Esophagus squamous epithelium (tissue), 4 donors: Measurements from ENCODE around the gene JAZF1.

Source experiments
- POLR2A ChIP-seq, 4 donors: fragments of 450-650 bp; IDR thresholded peaks; one replicate each; pipeline ENCODE4 v1.6.1; 2017; ENCODE audit warnings: antibody characterized with exemption in 4 of 4, mild to moderate bottlenecking in 4 of 4, moderate library complexity in 3 of 4
- TF ChIP-seq, protein P1 (sequence below), 6 experiments: fragments of 450-650 bp in 4 of 6; fragments of 200-600 bp in 2 of 6; sonication (generic) in 2 of 6; IDR thresholded peaks; one replicate each; pipeline ENCODE4 v1.5.1; 2016 to 2019; ENCODE audit warnings: antibody characterized with exemption in 6 of 6, mild to moderate bottlenecking in 4 of 6, moderate library complexity in 4 of 6

DNA sequence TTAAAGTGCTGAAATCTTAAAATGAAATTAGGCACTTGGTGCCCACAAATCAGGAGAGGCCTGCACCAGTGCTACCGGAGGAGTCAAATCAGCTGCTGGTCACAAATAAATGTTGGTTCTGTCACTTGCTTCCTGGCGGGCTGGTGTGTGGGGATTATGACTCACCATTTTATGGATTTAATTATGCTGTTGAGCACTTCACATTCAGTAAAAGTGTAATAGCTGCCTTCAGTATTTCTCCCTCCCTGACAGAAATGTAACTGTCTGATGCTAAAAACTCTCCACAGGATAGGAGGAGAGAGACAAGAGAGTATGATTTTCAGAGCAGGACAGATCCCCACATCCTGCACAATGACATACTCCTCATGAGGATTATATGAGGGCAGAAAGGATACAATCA is 186.0 kb downstream of the JAZF1 start:
- TF ChIP-seq, protein P1, sequence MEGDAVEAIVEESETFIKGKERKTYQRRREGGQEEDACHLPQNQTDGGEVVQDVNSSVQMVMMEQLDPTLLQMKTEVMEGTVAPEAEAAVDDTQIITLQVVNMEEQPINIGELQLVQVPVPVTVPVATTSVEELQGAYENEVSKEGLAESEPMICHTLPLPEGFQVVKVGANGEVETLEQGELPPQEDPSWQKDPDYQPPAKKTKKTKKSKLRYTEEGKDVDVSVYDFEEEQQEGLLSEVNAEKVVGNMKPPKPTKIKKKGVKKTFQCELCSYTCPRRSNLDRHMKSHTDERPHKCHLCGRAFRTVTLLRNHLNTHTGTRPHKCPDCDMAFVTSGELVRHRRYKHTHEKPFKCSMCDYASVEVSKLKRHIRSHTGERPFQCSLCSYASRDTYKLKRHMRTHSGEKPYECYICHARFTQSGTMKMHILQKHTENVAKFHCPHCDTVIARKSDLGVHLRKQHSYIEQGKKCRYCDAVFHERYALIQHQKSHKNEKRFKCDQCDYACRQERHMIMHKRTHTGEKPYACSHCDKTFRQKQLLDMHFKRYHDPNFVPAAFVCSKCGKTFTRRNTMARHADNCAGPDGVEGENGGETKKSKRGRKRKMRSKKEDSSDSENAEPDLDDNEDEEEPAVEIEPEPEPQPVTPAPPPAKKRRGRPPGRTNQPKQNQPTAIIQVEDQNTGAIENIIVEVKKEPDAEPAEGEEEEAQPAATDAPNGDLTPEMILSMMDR (IDR thresholded peaks at IDR 0.05): no peak
- no peak for TF ChIP-seq POLR2A (IDR thresholded peaks at IDR 0.05)
